OCI-LY1 (cell line): ENCODE measurements around the gene DPH3.

ENCODE experiments used
- EZH2 ChIP-seq: fragments of 200-600 bp; sonication (generic), shearing (Covaris generic); IDR thresholded peaks from 2 replicates; pipeline ENCODE4 v1.8.0; 2017; ENCODE audit warnings: borderline replicate concordance, mixed run types, mild to moderate bottlenecking, antibody characterized with exemption, low read length, moderate library complexity, mixed read lengths
- TF ChIP-seq, protein P1 (sequence below): fragments of 200-600 bp; sonication (generic), shearing (Covaris generic); IDR thresholded peaks from 2 replicates; pipeline ENCODE4 v1.5.1; 2017; ENCODE audit warnings: mild to moderate bottlenecking, antibody characterized with exemption, low read length, moderate library complexity, mixed read lengths

DNA sequence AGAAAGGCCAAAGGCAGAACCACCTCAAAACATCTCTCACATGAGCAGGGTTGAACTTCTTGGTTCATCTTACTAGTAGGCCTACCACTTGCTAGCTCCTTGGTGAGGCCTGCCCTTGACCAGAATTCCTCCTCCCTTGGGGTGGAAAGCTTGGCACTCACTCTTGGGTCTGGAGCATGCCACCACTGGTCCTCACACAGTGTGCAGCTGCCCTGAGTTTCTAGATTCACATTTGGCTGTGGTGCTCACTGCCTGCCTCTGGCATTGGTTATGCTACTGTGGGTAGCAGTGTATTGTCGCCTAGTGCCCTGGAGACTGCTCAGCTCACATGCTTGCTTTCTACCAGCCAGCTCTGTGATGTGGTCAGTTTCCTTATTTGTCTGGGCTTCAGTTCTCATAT, 23.9 kb upstream of the DPH3 start:
- TF ChIP-seq, protein P1, sequence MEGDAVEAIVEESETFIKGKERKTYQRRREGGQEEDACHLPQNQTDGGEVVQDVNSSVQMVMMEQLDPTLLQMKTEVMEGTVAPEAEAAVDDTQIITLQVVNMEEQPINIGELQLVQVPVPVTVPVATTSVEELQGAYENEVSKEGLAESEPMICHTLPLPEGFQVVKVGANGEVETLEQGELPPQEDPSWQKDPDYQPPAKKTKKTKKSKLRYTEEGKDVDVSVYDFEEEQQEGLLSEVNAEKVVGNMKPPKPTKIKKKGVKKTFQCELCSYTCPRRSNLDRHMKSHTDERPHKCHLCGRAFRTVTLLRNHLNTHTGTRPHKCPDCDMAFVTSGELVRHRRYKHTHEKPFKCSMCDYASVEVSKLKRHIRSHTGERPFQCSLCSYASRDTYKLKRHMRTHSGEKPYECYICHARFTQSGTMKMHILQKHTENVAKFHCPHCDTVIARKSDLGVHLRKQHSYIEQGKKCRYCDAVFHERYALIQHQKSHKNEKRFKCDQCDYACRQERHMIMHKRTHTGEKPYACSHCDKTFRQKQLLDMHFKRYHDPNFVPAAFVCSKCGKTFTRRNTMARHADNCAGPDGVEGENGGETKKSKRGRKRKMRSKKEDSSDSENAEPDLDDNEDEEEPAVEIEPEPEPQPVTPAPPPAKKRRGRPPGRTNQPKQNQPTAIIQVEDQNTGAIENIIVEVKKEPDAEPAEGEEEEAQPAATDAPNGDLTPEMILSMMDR: no peak
- no peak for TF ChIP-seq EZH2
